IPS-NIHi7 (cell line): ENCODE results near the gene CPD.

Experiments used
- DNase-seq: peaks from one replicate; pipeline ENCODE4 v3.0.0; 2012; ENCODE audit warnings: mixed read lengths; ENCODE audit errors: extremely low spot score

The CPD gene

DNA sequence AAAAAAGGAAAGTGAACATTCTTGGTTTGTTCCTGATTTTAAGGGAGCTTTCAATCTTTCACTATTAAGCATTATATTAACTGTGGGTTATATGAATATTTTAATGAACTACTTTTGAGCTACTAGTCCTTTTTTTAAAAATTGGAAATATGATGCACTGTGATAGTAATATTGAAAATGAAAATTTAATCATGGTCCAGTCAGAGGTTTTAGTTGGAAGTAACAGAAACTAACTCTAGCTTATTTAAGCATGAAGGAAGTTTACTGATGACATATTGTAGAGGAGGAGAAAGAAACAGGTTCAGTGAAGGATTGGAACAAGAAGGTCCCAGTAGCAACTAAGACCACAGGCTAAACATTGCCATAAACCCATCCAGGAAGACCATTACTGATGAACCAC is 24.0 kb upstream of the CPD start:
- no peak for DNase-seq

DNA sequence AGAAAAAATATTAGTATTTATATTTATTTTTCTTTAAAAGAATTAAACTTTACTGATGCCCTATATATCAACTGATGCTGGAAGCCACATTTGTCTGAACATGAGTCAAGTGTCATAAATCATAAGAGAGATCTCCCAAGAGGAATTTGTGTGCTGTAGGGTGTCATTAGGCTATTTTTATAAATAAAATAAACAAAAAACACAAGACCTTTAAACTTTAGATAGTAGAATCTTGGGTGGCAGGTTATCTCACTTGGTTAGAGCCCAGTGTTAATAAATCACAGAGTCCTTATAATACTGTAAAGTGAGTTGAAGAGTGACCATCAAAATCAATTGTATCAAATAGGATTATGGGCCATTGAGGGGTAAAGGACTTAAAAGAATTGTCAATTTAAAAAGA is 21.3 kb upstream of the CPD start:
- no peak for DNase-seq

DNA sequence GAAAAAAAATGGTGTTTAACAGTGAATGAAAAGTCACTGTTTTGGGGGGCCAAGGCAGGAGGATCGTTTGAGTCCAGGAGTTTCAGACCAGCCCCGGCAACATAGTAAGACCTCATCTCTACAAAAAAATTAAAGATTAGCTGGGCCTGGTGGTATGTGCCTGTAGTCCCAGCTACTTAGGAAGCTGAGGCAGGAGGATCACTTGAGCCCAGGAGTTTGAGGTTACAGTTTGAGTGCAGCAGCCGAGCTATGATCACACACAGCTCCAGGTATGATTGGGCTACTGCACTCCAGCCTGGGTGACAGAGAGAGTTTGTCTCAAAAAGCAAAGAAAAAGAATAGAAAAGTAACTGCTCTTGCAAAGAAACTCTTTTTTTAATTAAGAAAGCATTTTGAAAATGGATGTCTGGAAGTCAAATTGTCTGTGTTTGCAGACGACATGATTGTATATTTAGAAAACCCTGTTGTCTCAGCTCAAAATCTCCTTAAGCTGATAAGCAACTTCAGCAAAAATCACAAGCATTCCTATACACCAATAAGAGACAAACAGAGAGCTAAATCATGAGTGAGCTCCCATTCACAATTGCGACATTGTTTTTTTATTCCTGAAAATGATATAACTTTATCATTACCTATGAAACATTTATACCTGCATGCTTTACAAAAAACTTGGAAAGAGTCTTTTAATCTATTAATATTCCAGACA is 20.5 kb upstream of the CPD start:
- no peak for DNase-seq

DNA sequence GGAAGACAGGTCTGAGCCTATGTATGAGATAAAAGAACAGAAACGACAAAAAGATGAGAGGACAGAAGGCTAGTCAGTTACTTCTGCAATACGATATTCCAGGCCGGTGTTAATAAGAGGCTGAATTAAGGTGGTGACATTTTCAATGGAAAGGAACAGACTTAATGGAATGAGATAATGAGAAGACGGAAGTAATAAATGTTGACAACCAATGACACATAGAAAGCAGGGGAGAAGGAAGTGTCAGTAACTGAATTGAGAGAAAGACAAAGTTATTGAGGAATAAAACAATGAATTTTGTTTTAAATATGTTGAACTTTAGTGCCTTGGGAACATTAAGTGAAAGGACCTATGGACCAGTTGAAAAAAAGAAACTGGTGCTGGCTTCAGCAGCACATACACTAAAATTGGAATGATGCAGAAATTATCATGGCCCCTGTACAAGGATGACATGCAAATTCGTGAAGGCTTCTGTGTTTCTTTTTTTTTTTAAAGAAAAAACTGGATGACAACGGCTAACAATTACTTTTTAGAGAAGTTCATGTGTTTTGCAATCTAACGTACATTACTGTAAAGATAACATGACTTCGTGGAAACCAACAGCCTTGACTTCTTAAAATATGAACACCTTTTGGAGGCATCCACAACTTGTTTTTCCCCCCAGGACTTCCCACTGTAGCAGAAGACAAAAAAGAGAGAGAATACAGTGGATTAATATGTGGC is 18.5 kb upstream of the CPD start:
- DNase-seq: no peak

DNA sequence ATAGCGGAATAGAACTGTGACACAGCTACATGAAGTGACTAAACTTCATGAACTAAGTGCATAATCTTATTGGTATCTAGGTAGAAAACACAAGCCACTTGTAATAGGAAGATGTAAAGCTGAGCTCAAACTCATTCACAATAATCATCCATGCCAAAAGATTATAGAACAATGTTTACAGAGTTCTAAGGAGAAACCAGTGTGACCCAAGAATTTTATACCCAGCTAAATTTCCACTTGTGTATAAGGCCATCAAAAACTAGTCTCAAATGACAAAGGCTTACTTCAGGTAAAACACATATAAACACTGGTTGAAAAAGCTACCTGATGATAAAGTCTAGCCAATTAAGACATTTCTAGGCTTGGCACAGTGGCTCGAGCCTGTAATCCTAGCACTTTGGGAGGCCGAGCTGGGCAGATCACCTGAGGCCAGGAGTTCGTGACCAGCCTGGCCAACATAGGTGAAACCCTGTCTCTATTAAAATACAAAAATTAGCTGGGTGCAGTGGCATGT is 16.9 kb upstream of the CPD start:
- DNase-seq: no peak

DNA sequence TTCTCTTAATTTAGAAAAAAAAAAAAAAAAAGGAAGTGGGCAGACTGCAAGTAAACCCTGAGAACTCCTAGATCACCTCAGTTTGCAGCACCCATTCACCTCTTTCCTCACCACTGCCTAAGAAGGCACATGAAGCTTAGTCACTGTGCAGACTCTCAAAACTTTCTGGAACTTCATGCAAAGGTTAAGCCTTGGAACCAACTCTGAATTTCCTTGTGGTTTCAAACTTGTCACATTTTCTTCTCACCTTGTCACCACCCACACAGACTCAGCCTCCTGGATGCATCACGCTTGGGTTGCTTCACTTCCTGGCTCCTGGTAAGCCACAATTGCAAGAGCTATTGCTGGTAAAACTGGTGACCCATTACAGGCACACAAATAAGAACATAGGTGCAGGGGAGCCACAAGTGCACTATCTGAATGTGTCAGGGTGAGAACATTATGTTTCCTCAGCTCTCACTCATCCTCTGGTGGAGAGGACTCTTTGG is 15.0 kb upstream of the CPD start:
- no peak for DNase-seq

DNA sequence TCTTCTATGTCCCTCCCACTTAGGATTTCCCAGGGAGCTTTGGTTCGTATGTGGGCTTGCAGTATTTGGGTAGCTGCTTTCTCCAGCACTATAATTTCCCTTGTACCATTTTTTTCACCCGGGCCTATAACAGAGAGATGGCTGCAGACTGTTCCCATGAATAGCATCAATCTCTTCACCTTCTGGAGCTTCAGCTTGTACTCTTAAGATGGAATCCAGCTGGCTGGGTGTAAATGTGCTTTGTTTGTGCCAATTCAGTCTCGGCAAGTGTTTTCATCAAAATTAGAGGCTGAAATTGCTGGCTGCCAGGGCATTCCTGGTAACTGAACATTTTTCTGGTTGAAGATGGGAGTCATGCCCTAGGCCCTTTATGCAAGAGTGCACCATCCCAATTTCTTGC is 12.2 kb upstream of the CPD start:
- no peak for DNase-seq

DNA sequence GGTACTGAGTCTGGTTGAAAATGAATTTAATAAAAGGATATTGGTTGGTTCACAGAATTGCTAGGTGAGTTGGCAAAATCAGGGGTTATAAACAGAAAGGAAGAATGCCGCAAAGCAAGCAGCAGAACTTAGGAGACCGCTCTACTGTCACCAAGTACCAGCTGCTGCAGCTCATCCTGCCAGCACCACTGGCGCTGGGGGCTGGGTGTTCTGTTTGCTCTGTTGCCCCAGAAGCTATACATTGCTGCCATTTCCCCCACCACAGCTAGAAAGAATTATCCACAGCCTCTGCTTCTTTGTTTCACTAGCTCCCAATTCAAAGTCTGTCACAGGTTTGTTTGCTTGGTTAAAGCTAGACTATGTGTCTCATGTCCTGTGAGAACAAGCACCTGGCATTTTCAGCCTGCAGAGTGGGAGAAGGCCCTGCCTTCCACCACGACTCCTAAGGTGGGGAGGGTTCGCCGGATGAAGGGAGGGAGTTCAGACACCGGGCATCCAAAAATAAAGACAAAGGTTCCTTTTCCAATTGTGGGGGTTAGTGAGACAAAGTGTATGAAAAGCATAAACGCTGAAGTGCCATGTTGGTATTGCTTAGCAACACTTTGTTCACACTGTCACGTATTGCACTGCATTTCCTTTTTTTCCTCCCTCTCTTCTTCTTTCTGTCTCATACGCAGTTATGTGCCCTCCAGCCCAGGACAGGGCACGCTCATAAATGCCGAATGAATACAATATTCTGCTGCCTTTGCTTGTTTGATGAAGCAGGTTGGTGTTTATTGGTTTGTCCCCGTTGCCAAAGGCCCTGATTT is 9.6 kb upstream of the CPD start:
- no peak for DNase-seq

DNA sequence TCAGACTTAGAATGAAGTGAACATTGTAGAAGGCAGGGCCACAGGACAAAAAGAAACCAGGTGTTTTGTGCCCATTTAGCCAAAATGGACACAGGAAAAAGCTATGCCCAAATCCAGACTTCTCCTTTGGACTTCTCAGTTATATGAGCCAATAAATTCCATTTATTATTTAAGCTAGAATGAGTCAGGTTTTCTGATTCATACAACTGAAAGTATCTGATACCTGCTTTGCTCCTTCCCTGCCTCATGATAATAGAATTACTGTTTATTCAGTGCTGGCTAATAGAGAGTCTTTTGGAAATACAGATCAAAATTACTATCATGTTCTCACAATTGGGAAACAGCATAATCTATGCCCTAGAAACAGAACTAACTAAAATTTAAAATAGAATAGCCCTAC is 8.7 kb upstream of the CPD start:
- DNase-seq: no peak

DNA sequence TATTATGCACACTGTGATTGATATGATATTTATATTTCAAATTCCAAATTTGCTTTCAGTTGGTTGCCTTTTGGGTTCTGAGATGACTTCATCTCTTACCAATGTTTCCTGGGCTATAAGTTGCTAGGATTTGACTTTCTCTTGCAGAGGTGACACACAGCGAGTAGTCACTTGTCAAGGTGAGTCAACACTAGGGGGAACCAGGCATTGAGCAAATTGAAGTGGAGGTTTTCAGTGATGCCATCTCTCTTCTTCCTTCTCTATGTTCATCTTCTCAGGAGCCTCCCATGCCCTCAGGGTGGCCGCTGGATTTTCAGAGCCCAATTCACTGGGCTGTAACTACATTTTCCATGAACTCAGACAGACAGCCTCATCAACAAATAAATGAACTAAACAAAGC is 6.0 kb upstream of the CPD start:
- DNase-seq: peak; percentile 52

DNA sequence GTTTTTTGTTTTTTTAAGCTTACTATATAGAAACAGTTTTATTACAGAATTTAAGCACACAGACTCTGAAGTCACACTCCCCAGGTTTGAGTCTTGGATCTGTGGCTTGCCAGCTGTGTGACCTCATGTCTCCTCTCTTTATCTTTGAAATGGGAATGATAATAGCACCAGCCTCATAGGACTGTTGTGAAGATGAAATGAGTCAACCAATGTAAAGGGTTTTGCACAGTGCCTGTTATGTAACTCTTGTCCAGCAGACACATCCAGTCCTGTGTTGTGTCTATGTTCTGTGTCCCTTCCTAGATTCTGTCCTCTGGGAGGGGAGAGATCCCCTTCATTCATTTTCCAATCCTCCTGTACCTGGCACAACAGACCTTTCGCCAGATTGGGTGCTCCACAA is 3.1 kb upstream of the CPD start:
- no peak for DNase-seq

DNA sequence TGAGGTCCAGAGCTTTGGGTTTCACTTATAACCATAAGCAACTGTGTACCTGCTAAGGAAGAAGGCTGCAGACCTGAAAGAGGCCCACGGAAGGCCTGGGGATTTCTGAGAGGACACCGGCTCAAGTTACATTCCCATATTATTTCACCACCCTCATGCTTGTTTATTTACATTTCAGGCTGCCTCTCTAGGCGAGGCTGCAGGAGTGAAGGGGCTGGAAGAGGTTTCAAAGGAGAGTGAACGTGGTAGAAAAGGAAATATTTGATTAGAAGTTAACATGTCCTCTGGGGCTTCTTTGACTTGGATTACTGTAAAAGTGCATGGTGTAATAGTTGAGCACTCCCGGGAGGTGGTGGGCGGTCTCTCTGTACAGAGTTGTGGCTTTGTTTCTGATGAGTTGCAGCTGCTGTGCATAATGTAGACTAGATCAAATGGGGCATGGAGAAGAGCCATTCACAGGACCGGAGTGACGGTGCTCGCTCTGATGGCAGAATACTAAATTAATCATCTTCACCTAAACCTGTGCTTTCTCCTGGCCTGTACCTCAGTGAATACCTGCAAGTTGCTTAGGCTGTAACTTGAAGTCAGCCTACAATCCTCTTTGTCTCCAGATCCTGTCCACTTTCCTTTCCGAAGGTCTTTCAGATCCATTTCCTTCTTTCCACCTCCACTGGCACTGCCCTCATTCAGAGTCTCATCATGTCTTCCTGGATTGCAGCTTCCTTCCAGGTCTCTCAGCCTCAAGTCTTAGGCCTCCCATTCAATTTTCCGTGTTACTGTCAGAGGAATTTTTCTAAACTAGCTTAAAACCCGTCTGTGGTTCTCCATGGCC is 1.9 kb upstream of the CPD start:
- no peak for DNase-seq

DNA sequence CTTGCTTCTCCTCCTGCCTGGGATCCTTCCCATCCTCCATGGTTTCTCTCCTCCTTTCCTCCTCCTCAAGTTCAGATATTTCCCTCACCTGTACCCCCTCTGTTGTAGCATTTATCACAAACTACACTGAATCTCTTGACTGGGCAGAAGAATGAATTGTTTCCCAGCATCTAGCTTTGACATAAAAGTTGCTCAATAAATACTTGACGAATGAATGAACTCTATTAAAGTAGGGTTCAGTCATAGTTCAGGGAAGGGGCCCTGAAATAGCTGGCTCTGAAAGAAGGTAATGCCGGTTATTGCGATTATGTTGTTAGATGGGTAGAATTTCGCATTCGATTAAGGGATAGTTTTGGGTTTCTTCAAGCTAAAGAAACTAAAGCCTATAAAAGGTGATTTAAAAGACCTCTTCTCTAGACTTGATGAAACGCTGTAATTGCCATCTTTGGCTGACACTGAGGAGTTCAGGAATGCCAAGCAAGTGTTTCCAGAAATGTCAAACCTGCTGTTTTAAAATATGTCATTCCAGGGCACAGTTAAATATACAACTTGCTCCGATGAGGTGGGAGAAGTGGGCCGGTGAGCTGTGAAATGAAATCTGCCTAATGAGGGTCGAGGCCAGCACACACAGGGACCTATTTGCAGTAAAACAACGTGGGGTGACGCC is 1.0 kb upstream of the CPD start:
- DNase-seq: no peak

DNA sequence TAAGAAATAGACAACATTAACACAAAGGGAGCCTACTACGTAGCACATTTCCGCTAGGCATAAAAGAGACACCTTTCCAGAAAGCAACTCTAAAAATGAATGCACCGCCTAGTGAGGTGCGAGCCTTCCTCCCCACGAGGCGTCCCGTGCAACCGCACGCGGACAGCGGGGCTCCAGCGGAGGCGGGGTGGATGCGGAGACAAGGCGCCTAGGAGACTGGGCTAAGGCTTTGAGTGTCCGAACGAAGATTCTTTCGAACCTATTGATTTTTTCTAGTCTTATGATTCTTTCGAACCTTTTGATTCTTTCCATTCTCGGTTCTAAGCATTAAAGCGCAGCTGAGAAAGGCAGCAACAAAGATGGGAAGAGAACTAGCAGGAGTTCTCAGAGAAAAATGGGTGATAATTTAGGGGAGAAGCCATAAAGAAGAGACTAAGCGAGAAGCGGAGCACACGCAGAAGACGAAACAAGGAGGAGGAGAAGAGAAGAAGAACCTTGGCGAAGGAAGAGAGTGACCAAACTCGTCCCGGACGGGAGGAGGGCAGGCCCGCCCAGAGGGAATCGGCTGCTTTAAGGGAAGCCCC is 394 bp upstream of the CPD start:
- DNase-seq: no peak

DNA sequence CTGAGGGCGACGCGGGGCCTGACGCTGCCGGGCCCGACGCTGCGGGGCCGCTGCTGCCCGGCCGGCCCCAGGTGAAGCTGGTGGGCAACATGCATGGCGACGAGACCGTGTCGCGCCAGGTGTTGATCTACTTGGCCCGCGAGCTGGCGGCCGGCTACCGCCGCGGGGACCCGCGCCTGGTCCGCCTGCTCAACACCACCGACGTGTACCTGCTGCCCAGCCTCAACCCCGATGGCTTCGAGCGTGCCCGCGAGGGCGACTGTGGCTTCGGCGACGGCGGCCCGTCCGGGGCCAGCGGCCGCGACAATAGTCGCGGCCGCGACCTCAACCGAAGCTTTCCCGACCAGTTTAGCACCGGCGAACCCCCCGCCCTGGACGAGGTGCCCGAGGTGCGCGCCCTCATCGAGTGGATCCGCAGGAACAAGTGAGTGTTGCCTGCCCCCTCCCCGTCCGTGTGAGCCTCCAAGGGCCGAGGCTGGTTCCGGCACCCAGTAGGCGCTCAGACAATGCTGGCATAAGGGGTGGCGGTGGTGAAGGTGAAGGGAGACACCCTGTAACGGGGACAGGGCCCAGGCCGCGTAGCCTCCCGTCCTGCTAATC is 676 bp downstream of the CPD start:
- no peak for DNase-seq

DNA sequence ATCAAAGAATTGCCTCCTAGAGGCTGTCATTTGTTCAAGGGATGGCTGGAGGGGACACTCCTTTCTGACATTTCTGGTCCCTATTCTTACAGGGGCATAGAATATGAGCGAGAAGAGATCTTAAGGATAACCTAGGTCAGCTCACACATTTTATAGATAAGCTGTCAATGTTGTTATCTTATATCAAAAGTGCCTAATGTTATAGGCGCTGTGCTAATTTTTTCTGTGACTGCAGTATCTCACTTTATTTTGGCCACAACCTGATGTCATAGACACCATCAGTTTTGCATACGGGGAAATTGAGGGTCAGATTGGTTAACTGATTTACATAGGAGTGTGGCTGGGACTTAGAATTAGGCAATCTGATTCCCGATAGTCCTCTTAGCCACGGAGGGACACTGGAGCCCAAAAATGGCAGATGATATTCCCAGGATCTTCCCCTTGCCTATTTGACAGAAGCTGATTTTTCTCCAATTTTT is 1.2 kb downstream of the CPD start:
- no peak for DNase-seq

DNA sequence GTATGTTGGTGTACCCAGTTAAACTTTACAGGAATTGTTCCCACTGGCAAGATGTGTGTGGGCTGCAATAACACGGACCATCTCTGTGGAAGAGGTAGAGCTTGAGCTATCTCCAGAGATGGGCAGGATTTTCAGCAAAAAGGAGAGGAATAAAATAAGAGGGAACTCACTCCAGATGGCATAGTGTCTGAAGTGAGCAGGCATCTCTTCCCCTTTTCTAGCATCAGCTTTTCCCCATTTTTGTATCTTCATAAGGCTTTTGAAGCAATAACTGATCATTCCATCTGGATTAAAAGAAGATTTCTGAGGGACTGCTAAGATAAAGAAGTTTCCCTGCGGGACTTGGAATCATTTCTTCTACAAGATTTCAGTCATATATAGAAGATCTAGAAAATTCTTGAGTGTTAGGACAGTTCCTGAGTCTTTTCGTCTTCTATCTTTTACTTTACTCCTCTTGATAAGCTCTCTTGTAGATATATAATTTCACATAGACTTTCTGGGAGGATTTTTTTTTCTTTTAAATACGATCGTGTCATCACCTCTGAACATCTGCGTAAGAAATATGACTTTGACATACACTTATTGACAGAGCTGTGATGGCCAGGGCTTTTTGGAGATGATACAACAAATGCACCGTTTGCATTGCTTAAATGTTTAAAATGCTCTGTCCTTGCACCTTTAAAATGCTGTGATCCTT is 2.1 kb downstream of the CPD start:
- DNase-seq: no peak

DNA sequence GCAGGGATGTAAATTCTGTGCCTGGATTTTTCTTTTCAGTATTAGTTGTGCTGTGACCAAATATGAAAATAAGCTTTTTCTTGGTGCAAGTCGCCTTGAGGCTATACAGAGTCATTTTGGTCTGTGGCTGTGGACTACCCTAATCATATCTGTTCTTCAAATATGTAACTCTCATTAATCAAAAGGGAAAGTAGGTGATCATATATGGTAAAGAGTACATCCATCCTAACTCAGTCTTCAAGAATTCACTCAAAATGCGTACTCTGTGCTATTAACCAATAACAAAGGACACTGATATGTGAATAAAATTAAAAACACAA is 2.6 kb downstream of the CPD start:
- DNase-seq: no peak

DNA sequence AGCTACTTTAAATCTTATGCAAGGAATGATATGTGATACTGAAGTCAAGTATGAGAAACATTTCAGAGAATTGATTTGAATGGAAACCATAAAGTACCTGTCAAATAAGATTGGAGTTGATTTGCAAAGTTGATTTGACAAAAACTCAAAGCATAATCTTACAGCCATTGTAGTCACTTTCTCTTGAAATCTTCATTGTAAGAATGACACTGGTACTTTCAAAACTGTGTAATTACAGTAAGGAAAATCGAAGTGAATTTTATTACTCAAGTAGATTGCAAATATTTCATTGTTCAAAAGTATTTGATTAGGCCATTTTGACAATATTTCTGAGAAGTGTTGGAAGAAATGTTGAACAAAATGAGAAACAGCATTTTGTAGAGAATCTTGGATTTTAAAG is 3.6 kb downstream of the CPD start:
- no peak for DNase-seq
